Panc1 (cell line): ENCODE data around the gene NFYC. TPM values are rescaled to one million over a fixed set of nuclear protein-coding genes. Genes with fewer than 3 reads are reported as not detected.

Experiments
- ATAC-seq: fragments of 200-7000 bp; cut with Tn5 transposase; 2 replicates; pipeline ENCODE4 v1.9.1; 2020; ENCODE audit warnings: mild to moderate bottlenecking, moderate library complexity
- BruUV-seq: library from RNA; stranded (reverse); fragments of 400-500 nt; replicated peaks from 2 replicates; lab custom pipeline; 2021; lab: Mats Ljungman, UMichigan
- CTCF ChIA-PET: fragments of 300-600 bp; sonication (Branson Sonifier 250); formaldehyde crosslinking; loops from one replicate; lab custom pipeline; 2022; ENCODE audit warnings: antibody characterized with exemption; lab: Charles Lee
- POLR2A ChIA-PET: fragments of 300-600 bp; sonication (Branson Sonifier 250); formaldehyde crosslinking; loops from one replicate; lab custom pipeline; 2022; ENCODE audit warnings: antibody characterized with exemption; lab: Charles Lee
- DNase-seq: peaks from one replicate; pipeline ENCODE4 v3.0.0-alpha.2; 2010; ENCODE audit warnings: low read depth, low spot score
- H3K27ac ChIP-seq: 2 replicates; pipeline ENCODE4 v1.5.1; 2011; ENCODE audit warnings: mild to moderate bottlenecking, low read length, inconsistent platforms
- H3K27me3 ChIP-seq: fragments of 200-500 bp; sonication (Bioruptor generic); 2 replicates; pipeline ENCODE4 v1.6.0; 2014; ENCODE audit warnings: low read length, inconsistent platforms; ENCODE audit not compliant: control insufficient read depth, insufficient read depth
- H3K36me3 ChIP-seq: fragments of 200-500 bp; sonication (Bioruptor generic); 2 replicates; pipeline ENCODE4 v1.5.1; 2014; ENCODE audit warnings: inconsistent platforms, mild to moderate bottlenecking, low read length, moderate library complexity; ENCODE audit not compliant: control insufficient read depth, insufficient read depth
- H3K4me1 ChIP-seq: 2 replicates; pipeline ENCODE4 v1.5.1; 2011; ENCODE audit warnings: inconsistent platforms, mild to moderate bottlenecking, low read length, moderate library complexity; ENCODE audit not compliant: control insufficient read depth, insufficient read depth
- H3K4me3 ChIP-seq, 2 experiments: 2 replicates each; pipeline ENCODE4 v1.5.1; 2011 to 2012; ENCODE audit warnings: low read depth in 2 of 2, low read length in 2 of 2, mild to moderate bottlenecking in 2 of 2, inconsistent platforms in 1 of 2, moderate library complexity in 1 of 2
- H3K9me3 ChIP-seq: fragments of 200-500 bp; sonication (Bioruptor generic); 2 replicates; pipeline ENCODE4 v1.5.1; 2014; ENCODE audit warnings: low read depth, mild to moderate bottlenecking, inconsistent platforms, low read length, moderate library complexity; ENCODE audit not compliant: control insufficient read depth, insufficient read depth
- CTCF ChIP-seq: fragments of 450-650 bp; IDR thresholded peaks from 2 replicates; pipeline ENCODE4 v1.5.1; 2017; ENCODE audit warnings: mild to moderate bottlenecking
- POLR2AphosphoS5 ChIP-seq: IDR thresholded peaks from 2 replicates; pipeline ENCODE4 v1.6.1; 2012; ENCODE audit warnings: mild to moderate bottlenecking, low read depth, low read length, moderate library complexity
- REST ChIP-seq, 2 experiments: IDR thresholded peaks; 2 replicates each; pipeline ENCODE4 v1.6.1; 2011 to 2012; ENCODE audit warnings: low read depth in 2 of 2, control low read depth in 1 of 2, low read length in 1 of 2, mild to moderate bottlenecking in 1 of 2, moderate library complexity in 1 of 2; ENCODE audit not compliant: insufficient read depth in 1 of 2
- SIN3A ChIP-seq: IDR thresholded peaks from 2 replicates; pipeline ENCODE4 v1.6.1; 2012; ENCODE audit warnings: low read depth, mild to moderate bottlenecking, low read length, moderate library complexity, borderline replicate concordance; ENCODE audit not compliant: insufficient read depth
- TCF7L2 ChIP-seq: IDR thresholded peaks from 2 replicates; pipeline ENCODE4 v1.6.1; 2011; ENCODE audit warnings: mild to moderate bottlenecking, low read depth, low read length, inconsistent platforms
- in situ Hi-C: cut with HindIII; loops from 2 replicates; pipeline ENCODE4 v1.10.0; 2016; ENCODE audit warnings: low sequenced_read_pairs, low pct_unique_long_range_greater_than_20kb
- intact Hi-C: fragments of 100-400 bp; cut with micrococcal nuclease; formaldehyde crosslinking; loops from one replicate; pipeline ENCODE4 v1.10.0; 2022; ENCODE audit not compliant: unreplicated experiment
- total RNA-seq: library from RNA; stranded (reverse); gene quantifications from one replicate; pipeline ENCODE4 v1.2.1, GENCODE V29; 2021; ENCODE audit not compliant: unreplicated experiment

Gene NFYC
- total RNA-seq, 1 experiment from 2014 or later = 81.9 TPM

- TF ChIP-seq CTCF (no peak), REST (IDR thresholded peaks at IDR 0.05; ENCODE audit: insufficient read depth in 1 of 2, low read depth in 2 of 2, low read length in 1 of 2) (no peak), POLR2AphosphoS5 (no peak), TCF7L2 (no peak), SIN3A (no peak)
- DNase-seq (no peak), ATAC-seq (no peak)
- Histone ChIP-seq H3K4me3 (no peak overlapping the region), H3K4me1 (no peaks in the 10 kb centered on the region), H3K27ac (no peak overlapping the region), H3K27me3 (no peaks in the 10 kb centered on the region), H3K36me3 (peaks cover 4% of the 10 kb centered on the region; the same call in 1 of the 2 replicates), H3K9me3 (no peaks in the 10 kb centered on the region)
- in situ Hi-C loops (no loop called here), intact Hi-C loops (loop anchor here (5.0 kb wide), 2 partner anchors 158 to 182 kb away; no protein-coding TSS in a partner anchor)
- ChIA-PET CTCF (interaction anchor here (0.7 kb wide), 1 partner anchor 26 kb away, joined by 3 read pairs; no protein-coding TSS in a partner anchor), POLR2A (no interaction called here)
- no TSS peak for BruUV-seq
These were observed 79.0 kb downstream of the NFYC start for GRCh38 chr1:40770296-40771070.

GRCh38 chr1:40772146-40772955 is 80.8 kb downstream of the NFYC start:
- no peak overlapping the region for H3K27ac ChIP-seq
- intact Hi-C loops = loop anchor here (5.0 kb wide), 2 partner anchors 160 to 180 kb away; no protein-coding TSS in a partner anchor
- H3K27me3 ChIP-seq = no peaks in the 10 kb centered on the region
- POLR2A ChIA-PET = interaction anchor here (0.7 kb wide), 1 partner anchor 8 kb away, joined by 11 read pairs; no protein-coding TSS in a partner anchor
- peaks cover 2% of the 10 kb centered on the region; the same call in 1 of the 2 replicates for H3K36me3 ChIP-seq
- TF ChIP-seq POLR2AphosphoS5 (no peak), CTCF (no peak), TCF7L2 (no peak)
- ATAC-seq = no peak
- in situ Hi-C loops = no loop called here
- CTCF ChIA-PET = interaction anchor here (0.7 kb wide), 3 partner anchors 8 to 215 kb away, joined by 3 to 6 read pairs (median 3); no protein-coding TSS in a partner anchor
- no peaks in the 10 kb centered on the region for H3K4me1 ChIP-seq
- no peak for DNase-seq
- BruUV-seq = no TSS peak
- peaks cover 6% of the 10 kb centered on the region; the same call in 1 of the 2 replicates for H3K9me3 ChIP-seq
- no peak overlapping the region for H3K4me3 ChIP-seq
